Stimulated activated CD8-positive, alpha-beta memory T cell treated with anti-CD3 and anti-CD28 coated beads, Interleukin-12 subunit alpha, Interleukin-12 subunit beta, amount 100 ng/mL, for 24 hours (primary cell): Measurements from ENCODE around the gene ALKAL2.
"Not testable (repeated sequence)": the region's sequence is repeated elsewhere in the genome, so short reads cannot be mapped to it uniquely, and the experiment has no call there.

Experiments used
- DNase-seq: peaks from one replicate; pipeline ENCODE4 v3.0.0-alpha.2; 2020; ENCODE audit errors: extremely low read depth

ALKAL2 gene, protein sequence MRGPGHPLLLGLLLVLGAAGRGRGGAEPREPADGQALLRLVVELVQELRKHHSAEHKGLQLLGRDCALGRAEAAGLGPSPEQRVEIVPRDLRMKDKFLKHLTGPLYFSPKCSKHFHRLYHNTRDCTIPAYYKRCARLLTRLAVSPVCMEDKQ

DNA sequence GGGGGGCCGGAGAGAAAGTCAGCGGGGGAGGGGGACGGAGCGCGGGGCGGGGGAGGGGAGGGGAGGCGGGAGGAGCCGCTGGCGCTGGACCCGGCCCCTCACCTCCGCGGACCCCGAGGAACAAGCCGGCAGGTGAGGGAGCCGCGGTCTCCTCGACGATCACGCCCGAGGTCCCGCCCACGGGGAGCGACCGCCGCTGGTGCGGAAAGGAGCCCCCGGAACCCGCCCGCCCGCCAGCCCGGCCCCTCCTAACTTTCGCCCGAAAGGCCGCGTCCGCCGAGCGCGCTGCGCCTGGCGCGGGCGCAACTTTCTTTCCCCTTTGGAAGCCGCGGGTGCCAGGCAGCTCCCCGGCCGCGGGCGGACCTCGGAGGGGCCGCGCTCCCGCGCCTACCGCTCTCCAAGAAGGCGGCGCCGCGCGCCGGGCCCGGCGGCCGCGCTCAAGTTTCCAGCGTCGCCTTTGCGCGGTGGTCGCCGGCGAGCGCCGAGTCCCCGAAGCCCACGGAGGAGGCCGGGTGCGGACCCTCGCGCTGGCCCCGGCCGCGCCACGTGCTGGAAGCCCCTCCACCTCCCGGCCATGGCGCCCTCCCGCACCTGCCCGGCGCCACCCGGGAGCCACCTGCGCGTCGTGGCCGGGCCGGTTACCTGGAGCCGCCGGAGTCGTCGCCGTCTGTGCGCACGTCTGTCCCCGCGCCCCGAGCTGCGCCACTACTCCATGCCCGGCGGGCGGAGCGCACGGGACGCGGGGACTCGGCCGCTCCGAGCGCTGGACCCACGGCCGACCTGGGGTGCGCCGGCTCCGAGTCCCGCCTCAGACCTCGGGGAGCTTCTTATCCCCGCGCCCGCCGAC lies at the start of gene ALKAL2:
Gene ALKAL2, minus strand, starts transcription at position 181 of the 847 bp plus-strand sequence. CDS start 256 bp downstream, outside the sequence.
- no peak for DNase-seq

DNA sequence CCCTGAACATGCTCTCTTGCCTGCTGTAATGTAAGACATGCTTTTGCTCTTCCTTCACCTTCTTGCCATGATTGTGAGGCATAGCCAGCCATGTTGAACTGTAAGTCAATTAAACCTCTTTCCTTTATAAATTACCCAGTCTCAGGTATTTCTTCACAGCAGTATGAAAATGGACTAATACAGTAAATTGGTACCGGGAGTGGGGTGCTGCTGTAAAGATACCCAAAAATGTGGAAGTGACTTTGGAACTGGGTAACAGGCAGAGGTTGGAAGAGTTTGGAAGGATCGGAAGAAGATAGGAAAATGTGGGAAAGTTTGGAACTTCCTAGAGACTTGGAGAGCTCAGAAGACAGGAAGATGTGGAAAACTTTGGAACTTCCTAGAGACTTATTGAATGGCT lies 49.1 kb upstream of the ALKAL2 start:
- DNase-seq = not testable (repeated sequence)

DNA sequence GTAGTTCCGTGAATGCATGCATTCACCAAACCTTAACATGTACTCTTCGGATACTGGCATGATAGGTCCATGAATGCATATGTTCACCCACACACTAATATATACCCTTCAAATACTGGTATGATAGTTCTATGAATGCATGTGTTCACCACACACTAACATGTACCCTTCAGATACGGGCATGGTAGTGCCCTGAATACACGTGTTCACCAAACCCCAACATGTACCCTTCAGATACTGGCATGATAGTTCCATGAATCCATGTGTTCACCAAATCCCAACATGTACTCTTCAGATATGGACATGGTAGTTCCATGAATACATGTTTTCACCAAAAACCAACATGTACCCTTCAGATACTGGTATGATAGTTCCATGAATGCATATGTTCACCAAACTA lies 48.5 kb upstream of the ALKAL2 start:
- DNase-seq = no peak

DNA sequence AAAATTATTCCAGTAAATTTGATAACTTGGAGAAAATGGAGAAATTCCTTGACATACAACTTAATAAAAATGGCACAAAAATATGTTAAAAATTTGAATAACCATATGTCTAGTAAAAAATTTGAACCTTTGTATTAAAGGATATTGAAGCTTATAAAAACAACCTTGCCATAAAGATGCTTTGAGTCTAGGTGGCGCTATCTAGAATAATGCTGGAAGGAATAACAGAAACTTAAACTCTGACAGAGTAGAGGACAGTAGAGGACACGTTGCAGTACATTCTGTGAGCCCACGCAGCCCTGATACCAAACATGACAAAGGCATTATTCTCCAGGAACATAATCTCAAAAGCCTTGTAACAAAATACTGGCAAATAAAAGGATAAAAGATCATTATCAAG lies 44.7 kb upstream of the ALKAL2 start:
- DNase-seq = no peak

DNA sequence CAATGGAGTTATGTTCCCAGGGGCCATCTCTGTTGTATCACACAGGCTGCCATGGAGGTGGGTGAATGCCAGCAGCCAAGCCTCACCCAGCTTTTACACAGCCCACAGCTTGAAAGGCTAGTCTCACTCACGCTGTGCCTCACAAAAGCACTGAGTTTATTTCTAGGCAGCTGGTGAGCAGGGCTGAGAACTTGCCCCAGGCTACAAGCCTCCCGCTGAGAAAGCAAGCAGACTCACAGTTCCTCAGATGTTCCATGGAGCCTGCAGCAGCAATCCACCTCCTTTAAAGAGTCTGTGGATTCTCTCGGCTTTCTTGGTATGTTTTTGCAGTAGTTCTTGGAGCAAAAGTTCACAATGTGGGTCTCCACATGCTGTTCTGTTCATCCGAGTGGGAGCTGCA lies 40.9 kb upstream of the ALKAL2 start:
- no peak for DNase-seq

DNA sequence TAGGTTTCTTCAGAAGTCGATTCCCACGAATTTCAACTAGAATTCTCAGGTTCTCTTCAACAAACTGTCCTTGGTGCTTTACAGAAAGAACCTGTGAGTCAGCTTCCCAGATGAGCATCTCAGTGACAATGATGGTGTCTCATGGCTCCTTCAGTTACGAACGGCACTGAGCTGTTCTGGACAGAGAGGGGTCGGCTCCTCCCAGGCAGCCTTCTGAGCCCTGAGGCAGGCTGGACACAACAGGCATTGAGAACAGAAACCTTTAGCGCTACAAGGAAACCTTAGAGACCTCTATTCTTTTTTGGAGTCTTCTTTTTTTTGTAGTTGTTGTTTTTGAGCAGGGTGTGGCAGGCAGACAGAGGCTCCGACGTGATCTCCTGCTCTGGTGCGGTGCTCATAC lies 35.1 kb upstream of the ALKAL2 start:
- DNase-seq = no peak

DNA sequence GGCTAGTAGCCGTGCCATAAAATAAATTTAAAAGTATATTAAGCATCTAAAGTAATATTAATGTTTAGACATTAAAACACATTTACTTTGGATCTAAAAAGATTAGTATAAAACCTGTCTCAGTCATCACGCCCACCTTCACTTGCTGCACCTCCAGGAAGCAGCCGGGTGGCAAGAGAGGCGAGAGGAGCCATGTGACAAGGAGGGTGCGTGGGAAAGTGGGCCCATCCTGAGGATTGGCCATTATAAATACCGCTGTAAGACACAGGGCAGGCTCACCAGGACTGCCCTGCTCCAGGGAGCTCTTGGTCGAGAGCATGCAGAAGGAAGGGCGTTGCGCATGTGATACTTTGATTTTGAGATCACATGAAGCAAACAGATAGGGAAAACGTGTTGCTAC lies 34.4 kb upstream of the ALKAL2 start:
- DNase-seq = no peak

DNA sequence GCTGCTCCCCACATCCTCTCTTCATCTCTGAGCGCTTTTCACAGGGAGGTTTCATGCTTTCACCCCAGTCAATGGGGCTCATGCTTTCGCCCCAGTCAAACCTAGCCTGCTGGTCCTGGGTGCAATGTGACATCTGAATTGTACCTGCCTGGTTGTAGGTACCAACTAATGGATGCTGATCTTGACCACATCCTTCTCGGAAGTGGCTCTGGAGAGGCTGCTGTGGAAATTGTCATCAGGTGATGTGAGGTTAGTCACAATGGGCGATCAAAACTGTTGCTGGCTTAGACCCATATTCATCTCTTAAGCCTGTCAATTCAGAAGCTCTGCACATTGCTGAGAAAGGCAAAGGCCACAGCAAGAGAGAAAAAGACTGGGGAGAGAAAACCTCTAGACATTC lies 32.7 kb upstream of the ALKAL2 start:
- no peak for DNase-seq

DNA sequence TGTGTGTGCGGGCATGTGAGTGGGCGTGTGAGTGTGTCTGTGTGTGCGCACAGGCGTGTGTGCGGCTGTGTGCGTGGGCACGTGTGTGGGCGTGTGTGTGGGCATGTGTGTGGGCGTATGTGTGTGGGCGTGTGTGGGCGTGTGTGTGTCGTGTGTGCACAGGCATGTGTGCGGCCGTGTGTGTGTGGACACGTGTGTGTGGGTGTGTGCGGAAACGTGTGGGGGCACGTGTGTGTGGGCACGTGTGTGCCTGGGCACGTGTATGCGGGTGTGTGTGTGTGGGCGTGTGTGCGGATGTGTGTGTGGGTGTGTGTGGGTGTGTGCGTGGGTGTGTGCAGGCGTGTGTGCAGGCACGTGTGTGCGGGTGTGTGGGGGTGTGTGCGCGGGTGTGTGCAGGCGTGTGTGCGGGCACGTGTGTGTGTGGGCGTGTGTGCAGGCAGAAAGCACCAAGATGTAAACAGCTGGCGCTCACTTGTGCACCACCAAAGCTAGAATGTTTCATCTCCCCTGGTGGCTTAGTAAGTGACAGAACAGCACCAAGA lies 31.2 kb upstream of the ALKAL2 start:
- DNase-seq = no peak

DNA sequence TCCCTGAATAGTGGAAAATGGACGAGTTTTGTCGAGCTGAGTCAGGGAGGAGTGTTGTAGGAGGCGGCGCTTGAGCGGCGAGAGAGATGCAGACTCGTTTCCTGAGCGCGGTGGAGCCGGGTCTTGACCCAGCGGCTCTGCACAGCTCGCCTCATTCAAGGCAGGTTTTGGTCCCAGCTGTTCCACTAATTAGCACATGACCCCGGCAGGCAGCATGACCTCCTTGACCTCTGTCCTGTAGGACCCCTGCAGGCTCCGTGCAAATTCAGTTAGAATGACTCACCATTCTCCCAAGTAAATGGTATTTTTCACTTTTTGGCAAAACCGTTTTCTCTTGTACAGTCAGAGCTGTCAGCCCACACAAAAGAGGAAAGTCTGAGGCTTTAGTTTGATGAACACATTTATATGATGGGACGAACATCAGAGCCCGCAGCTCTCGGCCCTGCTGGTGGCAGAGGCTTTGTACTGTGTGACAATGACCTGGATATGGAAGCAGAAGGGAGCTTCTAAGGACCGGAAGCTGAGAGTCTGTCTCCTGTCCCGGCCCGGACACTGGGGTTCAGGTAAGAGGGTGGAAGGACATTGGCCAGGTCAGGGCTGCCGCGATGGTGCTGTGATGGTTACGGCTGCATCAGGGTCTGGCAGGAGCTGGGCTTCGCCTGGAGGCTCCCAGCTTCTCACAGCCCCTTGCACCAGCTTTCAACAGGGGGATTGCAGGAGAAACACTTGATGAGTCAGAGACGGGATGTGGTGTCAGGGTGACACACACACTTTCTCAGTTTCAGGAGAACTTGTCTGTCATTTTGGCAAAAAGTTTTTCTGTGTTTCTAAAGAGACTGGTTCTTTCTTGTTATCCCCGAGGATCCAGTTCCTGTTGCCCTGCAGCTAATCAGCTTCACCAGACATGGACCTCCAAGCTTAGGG lies 29.9 kb upstream of the ALKAL2 start:
- DNase-seq = no peak

DNA sequence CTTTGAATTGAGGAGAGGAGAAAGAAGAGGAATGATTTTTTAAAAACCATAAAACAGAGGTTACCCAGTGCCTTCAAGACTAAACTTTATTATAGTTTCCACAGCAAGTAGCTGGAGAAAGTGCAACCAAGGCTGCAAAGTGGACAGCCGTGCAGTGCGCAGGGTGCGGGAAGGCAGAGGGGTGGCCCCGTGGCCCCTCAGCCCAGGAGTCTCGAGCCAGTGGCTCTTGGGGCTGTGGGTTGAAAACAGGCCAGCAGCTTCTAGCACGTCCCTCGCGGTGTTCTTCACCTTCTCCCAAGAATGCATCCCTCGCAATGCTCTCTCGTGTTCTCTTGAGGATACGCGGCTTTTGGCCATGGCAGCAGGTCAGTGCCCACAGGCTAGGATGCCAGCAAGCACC lies 28.5 kb upstream of the ALKAL2 start:
- no peak for DNase-seq

DNA sequence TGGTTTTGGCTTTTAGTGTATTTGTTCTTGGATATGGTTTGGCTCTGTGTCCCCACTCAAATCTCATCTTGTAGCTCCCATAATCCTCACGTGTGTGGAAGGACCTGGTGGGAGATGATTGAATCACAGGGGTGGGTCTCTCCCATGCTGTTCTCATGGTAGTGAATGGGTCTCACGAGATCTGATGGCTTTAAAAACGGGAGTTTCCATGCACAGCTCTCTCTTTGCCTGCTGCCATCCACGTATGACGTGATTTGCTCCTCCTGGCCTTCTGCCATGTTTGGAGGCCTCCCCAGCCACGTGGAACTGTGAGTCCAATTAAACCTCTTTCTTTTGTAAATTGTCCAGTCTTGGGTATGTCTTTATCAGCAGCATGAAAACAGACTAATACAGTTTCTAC lies 28.0 kb upstream of the ALKAL2 start:
- DNase-seq = not testable (repeated sequence)

DNA sequence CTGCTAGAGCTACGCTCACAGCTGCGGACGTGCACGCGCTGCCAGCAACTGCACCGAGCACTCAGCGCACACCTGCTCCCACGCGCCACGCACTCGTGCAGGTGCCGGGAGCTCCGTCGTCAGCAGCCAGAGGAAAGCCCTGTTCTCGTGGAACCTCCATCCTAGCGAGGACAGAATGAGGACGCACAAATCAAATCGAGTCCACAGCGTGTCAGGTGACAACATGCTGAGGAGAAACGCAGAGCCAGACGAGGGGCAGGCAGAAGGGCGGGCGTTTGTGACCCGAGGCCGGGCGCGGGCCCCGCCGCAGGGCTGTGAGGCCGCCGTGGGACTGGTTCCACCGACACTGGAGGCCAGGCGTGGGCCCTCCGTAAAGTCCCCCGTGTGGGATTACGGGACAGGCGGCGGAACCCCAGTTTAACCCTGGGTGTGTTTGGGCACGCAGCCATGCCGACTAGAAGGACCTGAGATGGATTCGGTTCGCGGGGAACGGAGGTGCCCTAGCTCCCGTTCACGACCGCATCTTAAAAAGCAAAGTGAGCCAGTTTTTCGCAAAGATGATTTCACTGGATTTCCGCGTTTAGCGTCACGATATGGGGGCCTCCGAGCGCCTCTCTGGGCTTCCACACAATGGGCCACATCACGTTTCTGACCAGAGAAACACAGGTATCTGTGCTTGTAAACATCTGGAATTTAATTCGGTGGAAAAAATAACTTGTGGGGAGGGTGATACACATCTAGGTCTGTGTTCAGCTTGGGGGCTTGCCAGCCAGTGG lies 26.9 kb upstream of the ALKAL2 start:
- no peak for DNase-seq

DNA sequence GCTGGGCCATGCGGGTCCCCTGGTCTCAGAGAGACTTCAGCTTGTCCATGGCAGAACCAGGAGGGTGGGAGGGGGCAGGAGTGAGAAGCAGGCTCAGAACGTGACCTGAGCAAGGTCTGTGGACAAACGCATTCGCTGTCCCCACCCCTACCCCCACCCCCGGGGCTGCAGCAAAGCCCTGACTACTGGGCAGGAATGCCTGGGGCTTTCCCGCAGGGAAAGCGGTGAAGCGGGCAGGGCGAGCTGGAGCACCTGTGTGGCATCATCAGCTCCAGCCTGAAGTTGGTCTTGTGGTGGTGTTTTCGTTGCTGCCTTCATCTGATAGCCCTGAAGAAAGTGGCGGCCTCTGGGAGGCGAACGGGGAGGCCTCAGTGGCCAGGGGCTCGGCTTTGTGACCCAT lies 26.1 kb upstream of the ALKAL2 start:
- no peak for DNase-seq

DNA sequence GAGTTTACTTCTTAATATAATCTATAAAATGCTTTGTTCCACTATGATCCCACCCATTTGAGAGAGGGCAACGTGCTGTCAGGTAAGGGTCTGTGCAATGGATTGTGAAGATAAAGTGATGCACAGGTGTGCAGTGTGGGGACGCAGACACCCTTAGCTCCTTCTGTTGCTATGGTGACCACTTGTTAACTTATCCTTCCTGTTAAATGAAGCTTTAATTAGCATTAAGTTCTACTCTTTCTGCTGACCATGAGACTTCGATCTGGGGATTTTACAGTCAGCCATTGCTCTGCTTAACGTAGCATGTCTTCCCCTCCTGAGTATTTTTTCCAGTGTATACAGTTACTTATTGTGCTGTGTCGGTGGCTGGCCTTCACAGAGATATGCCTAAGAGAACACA lies 23.1 kb upstream of the ALKAL2 start:
- DNase-seq = no peak

DNA sequence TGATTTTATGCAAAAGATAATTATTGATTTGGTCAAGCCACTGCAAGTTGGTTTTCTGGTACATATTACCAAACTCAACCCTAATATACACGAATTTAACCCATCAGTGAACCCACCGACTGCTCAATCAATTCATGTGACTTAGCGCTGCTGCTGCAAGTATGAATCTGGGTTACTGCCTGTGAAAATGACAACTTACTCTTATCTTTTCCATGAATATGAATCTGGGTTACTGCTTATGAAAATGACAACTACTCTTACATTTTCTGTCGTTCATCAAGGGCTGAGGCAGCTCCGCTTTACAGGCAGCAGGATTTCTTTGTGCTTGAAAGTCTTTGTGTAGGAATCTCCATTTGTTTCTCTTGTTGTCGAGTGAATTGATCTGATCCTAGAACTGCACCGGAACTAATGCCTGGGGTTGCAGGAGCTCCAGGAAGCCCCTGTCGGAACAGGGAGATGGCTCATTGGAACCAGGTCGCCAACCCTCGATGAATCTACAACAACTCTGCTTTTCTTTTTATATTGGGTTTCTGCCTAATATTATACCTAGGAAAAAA lies 22.1 kb upstream of the ALKAL2 start:
- no peak for DNase-seq

DNA sequence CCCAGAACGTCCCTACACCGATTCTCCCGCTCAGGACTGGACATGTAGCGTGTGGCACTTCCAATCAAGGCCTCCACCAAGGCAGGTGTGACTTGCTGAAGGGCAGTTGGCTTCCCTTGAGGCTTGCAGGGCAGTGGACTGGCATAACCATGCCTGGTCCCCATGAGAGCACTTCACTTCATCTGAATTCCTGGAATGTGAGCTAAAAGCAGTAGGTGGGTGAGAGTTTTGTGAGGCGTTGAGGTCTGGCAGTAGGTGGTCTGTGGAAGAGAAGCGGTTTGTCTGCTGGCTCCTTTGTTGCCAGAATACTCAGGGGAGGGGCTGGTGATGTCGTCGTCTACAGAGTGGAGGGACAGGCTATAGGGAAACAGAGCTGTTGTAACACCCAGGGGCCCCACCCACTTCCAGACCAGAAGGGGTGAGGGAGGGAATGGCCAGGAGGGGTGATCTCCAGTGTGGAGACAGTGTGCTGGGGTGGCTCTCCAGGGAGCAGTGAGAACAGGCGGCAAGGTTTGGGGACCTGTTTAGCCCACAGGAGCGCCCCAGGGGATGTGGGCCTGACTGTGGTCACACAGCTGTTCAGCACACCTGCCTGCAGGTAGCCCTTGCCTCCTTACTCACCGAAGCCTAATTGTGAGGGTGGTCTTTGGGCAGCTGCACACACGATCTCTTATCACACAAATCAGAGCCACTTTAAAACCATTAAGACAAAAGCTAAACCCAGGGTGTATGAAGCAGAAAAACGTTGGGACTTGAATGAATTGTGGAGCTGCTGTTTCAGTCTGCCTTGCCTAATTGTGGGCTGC lies 21.5 kb upstream of the ALKAL2 start:
- no peak for DNase-seq

DNA sequence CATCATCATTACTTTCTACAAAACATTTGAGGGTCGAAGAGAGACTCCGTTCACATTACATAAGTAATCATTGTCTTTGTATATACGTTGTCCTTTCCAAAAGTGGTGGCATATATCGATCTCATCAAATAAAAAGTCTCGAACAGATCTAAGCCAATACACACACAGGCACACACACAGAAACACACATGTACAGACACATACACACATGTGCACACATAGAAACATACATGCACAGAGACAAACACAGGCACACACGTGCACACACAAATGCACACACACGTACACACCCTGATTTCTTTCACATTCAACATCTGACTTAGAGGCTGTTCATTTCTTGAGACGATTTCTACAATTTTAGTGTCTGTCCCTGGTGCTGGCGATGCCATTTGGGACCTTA lies 17.5 kb upstream of the ALKAL2 start:
- no peak for DNase-seq

DNA sequence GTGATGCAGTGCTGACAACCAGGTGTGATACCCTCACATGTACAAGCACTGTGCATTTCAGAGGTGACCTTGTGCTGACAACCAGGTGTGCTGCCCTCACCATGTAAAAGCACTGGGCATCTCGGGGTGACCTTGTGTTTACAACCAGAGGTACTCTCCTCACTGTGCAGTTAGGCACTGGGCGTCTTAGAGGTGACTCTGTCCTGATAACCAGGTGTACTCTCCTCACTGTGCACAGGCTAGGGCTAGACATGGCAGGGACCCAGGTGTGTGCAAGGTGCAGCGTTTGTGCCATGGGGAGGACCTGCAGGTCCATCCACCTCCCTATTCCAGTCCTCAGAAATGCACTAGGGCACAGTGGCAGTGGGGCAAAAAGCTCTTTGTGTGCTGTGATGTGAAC lies 8.5 kb upstream of the ALKAL2 start:
- no peak for DNase-seq

DNA sequence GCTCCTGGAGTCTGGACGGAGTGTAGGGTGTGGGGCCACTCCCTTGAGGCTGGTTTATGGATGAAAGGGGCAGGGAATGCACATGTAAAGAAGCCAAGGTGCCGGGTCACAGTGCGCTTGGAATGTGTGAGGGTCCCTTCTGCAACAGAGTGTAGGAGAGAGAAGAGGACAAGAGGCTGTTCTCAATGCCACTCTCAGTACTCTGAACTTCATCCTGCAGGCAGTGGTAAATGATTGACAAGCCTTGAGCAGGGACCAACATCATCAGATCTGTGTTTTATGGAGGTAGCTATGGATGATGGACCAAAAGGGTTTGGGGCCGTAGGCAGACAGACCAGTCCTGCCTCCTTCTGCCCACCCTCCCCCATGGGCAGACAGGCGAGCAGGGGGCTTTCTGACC lies 7.2 kb upstream of the ALKAL2 start:
- DNase-seq = no peak
